ENCODE data around the gene USHBP1. TPM values are rescaled to one million over a fixed set of nuclear protein-coding genes. Genes with fewer than 3 reads are reported as not detected.

The USHBP1 gene
- total RNA-seq, 1 experiment from 2014 or later: 12.3 TPM

- TF ChIP-seq ARID4B (CRISPR knock-in tag; IDR thresholded peaks at IDR 0.05; ENCODE audit: borderline replicate concordance) (peak; percentile 92), NFYB (CRISPR knock-in tag; conservative IDR thresholded peaks at IDR 0.05; ENCODE audit: low read depth) (no peak), NFE2L1 (CRISPR knock-in tag; IDR thresholded peaks at IDR 0.05) (no peak), ZNF281 (CRISPR knock-in tag; IDR thresholded peaks at IDR 0.05) (no peak), IRF2 (CRISPR knock-in tag; IDR thresholded peaks at IDR 0.05; ENCODE audit: borderline replicate concordance, low read depth) (no peak), GRHL2 (CRISPR knock-in tag; IDR thresholded peaks at IDR 0.05; ENCODE audit: insufficient replicate concordance, severe bottlenecking) (no peak), ZNF425 (CRISPR knock-in tag; conservative IDR thresholded peaks at IDR 0.05) (no peak), KAT7 (CRISPR knock-in tag; IDR thresholded peaks at IDR 0.05; ENCODE audit: borderline replicate concordance) (no peak), AR (CRISPR knock-in tag; IDR thresholded peaks at IDR 0.05) (no peak), CREM (CRISPR knock-in tag; IDR thresholded peaks at IDR 0.05) (0 out of 2 replicates have a peak, but pooled peaks have one; percentile 59), FOXK1 (CRISPR knock-in tag; IDR thresholded peaks at IDR 0.05) (peak; percentile 97), ZNF671 (CRISPR knock-in tag; IDR thresholded peaks at IDR 0.05) (no peak), ETV6 (CRISPR knock-in tag; IDR thresholded peaks at IDR 0.05) (peak; percentile 77), E2F5 (CRISPR knock-in tag; IDR thresholded peaks at IDR 0.05) (0 out of 2 replicates have a peak, but pooled peaks have one; percentile 35), ATF3 (CRISPR knock-in tag; conservative IDR thresholded peaks at IDR 0.05) (no peak), NR2C2 (CRISPR knock-in tag; IDR thresholded peaks at IDR 0.05) (no peak), PRRX2 (CRISPR knock-in tag; IDR thresholded peaks at IDR 0.05) (no peak), NR1H2 (CRISPR knock-in tag; IDR thresholded peaks at IDR 0.05) (no peak), STAT6 (CRISPR knock-in tag; conservative IDR thresholded peaks at IDR 0.05; ENCODE audit: low read depth) (no peak), HMGA2 (CRISPR knock-in tag; IDR thresholded peaks at IDR 0.05) (no peak), CREB1 (CRISPR knock-in tag; IDR thresholded peaks at IDR 0.05) (no peak), CBFB (CRISPR knock-in tag; IDR thresholded peaks at IDR 0.05; ENCODE audit: low read depth) (no peak)
Observed at GRCh38 chr19:17215127-17215971, 49.2 kb downstream of the USHBP1 start, which contains the start of gene USE1 (continued).

Measured in WTC11 (cell line).